SIG-M5 (cell line): ENCODE data around the gene GBE1.
"Not testable (repeated sequence)": the region's sequence is repeated elsewhere in the genome, so short reads cannot be mapped to it uniquely, and the experiment has no call there.

Experiments used
- DNase-seq: peaks from one replicate; lab custom pipeline; 2025; lab: John Stamatoyannopoulos, UW

GBE1 gene

DNA sequence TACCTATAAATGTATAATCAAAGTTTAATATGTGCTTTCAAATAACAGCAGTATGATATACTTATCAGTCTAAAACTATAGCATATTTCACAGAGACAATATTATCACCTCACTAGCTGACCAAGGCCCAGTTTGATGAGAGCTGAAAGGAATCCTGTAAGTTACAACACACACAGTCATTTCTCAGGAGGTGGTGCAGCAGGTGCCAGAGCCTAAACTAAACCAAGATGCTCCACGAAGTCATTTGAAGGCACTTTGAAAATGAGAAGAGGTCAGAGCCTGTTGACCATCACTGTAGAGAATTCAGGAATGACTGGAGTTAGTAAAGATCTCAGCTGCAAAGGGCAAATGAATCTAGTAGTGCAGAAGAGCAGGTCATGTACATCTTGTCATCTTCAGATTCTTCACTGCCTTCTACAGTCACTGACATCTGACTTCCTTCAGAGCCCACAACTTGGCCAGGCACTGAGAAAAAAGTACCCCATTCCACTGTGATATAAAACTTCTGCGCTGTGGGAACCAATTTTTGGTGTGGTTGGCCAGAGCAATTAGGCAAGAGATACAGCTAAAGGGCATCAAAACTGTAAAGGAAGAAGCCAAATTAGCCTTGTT, 7.9 kb downstream of the GBE1 start:
- no peak for DNase-seq

GRCh38 chr3:81752604-81753003, 8.8 kb downstream of the GBE1 start:
- DNase-seq = no peak

DNA sequence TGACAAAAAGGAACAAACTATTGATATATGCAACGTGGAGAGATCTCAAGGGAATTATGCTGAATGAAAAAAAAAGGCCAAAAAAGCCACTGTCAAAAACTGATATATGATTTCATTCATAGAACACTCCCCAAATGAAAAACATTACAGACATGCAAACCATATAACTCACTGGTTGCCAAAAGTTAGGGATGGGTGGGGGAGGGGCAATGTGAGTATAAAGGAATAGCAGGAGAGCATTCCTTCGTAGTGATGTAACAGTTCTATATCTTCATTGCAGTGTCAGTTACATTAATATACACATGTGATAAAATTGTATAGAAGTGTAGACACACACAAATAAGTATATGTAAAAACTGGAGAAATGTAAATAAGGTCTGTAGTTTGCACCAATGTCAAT, 12.2 kb downstream of the GBE1 start:
- DNase-seq = no peak

- not testable (repeated sequence) for DNase-seq
These were observed 14.2 kb downstream of the GBE1 start for GRCh38 chr3:81747280-81747679.

DNA sequence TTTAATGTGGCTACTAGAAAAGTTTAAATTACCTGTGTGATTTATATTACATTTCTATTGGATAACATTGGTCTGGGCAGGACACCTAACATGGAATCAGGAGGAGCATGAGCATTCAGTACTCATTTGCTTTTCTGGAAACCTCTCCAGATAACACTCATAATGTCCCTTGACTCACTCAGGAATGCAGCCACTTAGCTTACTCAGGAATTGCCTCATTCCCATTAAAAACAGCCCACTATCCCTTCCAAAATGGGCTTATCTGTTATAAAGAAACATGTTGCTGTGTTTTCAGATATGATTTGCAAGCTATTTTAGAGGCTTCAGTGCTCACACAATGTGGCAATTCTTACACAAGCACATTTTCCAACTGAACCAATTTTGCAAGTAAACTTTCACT, 17.1 kb downstream of the GBE1 start:
- DNase-seq = no peak

- DNase-seq = no peak
These were observed 18.1 kb downstream of the GBE1 start for GRCh38 chr3:81743096-81744025.

GRCh38 chr3:81742581-81742980, 18.9 kb downstream of the GBE1 start:
- no peak for DNase-seq

DNA sequence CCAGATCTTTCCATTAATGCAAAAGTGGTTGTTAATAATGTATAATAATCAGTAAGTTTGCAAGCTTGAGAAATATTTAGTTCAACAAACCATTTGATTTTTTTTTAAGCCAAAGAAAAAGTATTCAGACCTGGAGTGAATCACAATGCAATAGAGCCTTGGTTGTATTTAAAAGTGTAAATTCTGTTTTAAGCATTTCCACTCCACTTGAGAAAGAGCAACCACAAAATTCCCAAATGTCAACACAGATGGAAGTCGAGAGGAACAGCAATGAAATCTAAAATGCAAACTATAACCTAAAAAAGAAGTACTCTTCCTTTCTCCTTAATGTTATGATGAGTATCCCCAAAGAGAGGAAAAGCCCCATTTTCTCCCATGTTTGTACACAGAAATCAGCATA, 20.2 kb downstream of the GBE1 start:
- DNase-seq = no peak

- DNase-seq = no peak
These were observed 20.7 kb downstream of the GBE1 start for GRCh38 chr3:81740731-81741130.

- DNase-seq = no peak
These were observed 26.1 kb downstream of the GBE1 start for GRCh38 chr3:81735334-81735733.

DNA sequence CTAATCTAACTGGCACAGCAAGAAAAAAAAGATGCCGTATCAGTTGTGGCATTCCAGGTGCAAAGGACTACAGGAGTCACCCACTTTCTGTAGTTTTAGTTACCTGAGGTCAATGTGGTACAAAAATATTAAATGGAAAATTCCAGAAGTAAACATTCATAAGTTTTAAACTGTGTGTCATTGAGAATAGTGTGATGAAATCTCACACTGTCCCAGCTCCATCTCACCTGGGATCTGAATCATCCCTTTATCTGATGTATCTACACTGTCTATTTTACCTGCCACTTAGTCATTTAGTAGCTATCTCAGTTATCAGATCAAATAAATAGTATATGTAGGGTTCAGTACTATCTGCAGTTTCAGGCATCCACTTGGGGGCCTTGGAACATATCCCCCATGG, 26.7 kb downstream of the GBE1 start:
- DNase-seq = no peak

GRCh38 chr3:81732642-81733041, 28.8 kb downstream of the GBE1 start:
- no peak for DNase-seq

- no peak for DNase-seq
These were observed 32.5 kb downstream of the GBE1 start for GRCh38 chr3:81728766-81729544.

DNA sequence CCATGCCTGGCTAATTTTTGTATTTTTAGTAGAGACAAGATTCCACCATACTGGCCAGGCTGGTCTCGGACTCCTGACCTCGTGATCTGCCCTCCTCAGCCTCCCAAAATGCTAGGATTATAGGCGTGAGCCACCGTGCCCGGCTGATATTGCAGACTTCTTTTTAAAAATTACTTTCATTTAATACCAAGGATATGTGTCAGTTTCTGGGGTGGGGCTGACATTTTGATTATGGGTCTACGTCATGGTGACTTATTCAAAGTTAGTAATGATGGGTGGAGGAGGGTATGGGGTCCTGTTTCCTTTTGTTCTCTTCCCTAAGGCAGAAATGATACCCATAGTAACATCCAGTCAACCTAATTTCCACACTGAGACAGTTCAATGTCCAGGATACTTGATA, 34.7 kb downstream of the GBE1 start:
- no peak for DNase-seq

GRCh38 chr3:81726132-81726531, 35.3 kb downstream of the GBE1 start:
- DNase-seq = no peak

GRCh38 chr3:81723732-81724313, 37.6 kb downstream of the GBE1 start:
- DNase-seq = no peak

GRCh38 chr3:81718311-81718710, 43.1 kb downstream of the GBE1 start:
- no peak for DNase-seq

DNA sequence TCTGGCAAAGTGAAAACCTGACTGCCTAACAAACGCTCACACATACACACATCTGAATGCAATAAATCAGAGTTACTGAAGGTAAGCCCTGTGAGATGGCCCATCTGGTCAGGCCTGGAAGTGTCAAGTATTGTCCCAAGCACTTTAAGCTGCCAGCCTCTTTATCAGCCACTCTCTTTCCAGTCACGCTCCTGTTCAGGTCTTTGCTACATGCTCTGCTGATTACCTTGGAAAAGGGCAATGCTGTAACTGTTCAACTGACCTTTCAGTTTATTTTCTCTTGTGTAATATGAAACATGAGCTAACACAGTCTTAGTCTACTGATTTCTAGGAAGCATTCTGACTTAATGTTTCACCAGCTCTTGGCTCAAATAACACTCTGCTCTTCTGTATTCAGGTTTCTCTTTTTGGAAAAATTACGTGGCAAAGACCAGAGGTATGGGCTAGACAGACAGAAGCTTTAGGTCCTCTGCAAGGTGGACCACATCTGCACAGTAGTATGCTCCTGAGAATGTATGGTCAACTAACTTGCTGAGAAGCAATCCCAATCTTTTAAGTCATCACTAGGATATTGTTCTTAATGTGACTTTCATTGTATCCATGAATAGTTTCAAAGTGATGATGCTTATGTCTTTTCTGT, 44.5 kb downstream of the GBE1 start:
- no peak for DNase-seq

- no peak for DNase-seq
These were observed 48.4 kb downstream of the GBE1 start for GRCh38 chr3:81713031-81713430.

- no peak for DNase-seq
These were observed 51.8 kb downstream of the GBE1 start for GRCh38 chr3:81709606-81710005.

DNA sequence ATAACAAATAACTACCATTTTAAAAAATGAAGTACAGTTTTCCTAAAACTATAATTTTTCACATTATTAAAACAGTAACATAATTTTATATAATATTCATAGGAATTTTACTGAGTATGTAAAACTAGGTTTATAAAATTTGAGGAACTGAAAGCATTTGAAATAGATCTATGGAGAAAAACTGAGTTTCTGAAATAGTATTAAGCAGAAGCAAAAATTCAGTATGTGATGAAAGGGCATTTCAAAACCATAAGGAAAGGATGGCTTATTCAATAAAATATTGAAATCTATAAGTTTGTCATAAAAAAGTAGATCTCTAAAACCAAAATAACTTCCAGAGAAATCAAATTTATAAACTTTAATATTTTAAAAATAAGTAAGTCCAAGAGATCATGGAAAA, 53.4 kb downstream of the GBE1 start:
- DNase-seq = no peak

DNA sequence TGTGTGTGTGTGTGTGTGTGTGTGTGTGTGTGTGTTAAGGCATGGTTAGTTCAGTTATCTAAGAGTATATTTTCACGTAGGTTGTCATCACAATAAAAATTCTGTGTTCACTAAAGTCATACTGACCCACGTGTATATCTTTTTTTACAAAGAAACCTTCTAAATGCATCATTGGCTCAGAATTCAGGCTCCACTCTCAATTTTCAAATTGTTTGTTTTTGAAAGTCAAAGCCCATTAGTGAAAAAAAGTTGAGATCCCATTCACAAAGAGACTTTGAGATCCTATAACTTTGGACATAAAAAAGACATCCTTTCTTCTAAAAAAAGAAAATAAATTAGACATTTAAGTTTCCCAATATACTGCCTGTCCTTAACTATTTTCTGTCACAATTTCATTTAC, 59.3 kb downstream of the GBE1 start:
- no peak for DNase-seq
